HG03460 (cell line): ENCODE measurements around the gene NEK8.

ENCODE experiments used
- ATAC-seq: cut with Tn5 transposase; IDR thresholded peaks from one replicate; pipeline ENCODE4 v1.9.1; 2021; ENCODE audit not compliant: unreplicated experiment

NEK8 gene

GRCh38 chr17:28728364-28729200 is at the start of gene NEK8:
NEK8 (plus strand) TSS chr17:28728788; CDS start chr17:28728814, 26 bp downstream.
- ATAC-seq, result peak; percentile 35

DNA sequence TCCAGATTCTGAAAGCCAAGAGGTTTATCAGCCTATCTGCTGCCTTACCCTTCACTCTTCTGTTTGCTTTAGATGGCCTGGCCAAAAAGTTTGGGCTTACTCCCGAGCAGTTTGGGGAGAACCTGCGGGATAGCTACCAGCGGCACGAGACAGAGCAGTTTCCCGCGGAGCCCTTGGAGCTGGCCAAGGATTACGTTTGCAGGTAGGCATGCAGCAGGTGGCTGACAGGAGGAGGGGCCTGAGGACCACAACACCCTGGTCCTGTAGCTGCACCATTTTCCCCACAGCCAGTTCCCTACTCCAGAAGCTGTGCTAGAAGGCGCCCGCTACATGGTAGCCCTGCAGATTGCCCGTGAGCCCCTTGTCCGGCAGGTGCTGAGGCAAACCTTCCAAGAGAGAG is 45.9 kb upstream of the NEK8 start:
- ATAC-seq, result no peak

- ATAC-seq, result no peak
These were observed 43.6 kb upstream of the NEK8 start for GRCh38 chr17:28684963-28685362.

DNA sequence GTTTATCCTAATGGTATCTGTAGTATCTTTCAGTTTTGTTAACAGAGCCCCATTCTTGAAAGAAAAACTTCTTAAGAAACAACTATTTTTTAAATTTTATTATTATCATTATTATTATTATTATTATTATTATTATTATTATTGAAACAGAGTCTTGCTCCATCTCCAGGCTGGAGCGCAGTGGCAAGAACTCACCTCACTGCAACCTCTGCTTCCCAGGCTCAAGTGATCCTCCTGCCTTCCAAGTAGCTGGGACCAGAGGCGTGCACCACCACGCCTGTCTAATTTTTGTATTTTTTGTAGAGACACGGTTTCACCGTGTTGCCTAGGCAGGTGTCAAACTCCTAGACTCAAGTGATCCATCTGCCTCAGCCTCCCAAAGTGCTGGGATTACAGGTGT is 43.2 kb upstream of the NEK8 start:
- no peak for ATAC-seq

DNA sequence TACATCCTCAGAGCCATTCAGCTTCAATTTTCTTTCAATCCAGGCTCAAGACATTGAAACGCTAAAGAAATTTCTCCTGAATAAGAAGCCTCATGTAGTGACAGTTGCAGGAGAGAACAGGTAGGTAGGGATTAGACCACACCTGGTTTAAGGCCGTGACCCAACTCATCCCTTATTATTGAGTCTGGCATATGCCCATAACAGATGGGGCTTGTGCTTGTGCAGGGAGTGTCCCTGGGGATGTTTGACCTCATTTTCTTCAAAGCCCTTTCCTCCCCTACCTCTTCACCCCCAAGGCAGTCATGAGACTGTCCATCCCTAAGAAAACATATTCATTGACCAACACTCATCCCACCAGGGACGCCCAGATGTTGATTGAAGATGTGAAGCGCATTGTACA is 42.3 kb upstream of the NEK8 start:
- no peak for ATAC-seq

- ATAC-seq, result no peak
These were observed 40.1 kb upstream of the NEK8 start for GRCh38 chr17:28688481-28688880.

DNA sequence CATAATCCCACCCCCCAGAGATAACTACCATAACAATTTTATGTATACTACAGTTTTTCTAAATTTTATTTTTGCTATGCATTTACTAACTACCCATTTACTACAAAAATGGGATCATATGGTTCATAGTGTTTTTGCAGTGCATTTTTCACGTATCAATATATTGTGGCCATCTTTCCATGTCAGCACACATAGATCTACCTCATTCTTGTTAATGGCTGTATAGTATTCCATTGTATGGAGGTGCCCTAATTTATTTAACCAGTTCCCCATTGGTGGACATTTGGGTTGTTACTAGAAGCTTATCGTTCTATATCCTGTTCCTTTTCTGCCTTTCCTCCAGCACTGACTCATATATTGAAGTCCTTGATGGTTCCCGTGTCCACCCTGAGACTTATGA is 39.6 kb upstream of the NEK8 start:
- no peak for ATAC-seq

DNA sequence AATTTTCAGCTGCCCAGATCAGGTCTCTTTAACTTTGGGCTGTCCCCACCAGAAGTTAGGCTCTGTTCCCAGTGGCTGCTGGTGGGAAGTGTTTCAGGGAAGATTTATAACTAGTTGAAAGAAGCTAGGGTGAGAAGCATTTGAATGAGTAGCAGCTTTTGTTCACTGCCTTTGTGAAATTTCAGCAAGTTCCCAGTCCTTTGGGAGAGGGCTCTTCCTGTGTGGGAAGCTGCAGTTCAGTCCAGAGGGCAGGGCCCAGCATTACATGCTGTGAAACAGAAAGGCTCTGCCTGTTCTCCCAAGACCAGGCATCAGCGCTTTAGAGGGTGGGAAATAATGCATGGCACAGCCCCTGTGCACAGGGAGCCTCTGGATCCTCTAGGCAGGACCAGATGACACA is 34.7 kb upstream of the NEK8 start:
- ATAC-seq, result no peak

- ATAC-seq, result no peak
These were observed 30.2 kb upstream of the NEK8 start for GRCh38 chr17:28698253-28698941.

DNA sequence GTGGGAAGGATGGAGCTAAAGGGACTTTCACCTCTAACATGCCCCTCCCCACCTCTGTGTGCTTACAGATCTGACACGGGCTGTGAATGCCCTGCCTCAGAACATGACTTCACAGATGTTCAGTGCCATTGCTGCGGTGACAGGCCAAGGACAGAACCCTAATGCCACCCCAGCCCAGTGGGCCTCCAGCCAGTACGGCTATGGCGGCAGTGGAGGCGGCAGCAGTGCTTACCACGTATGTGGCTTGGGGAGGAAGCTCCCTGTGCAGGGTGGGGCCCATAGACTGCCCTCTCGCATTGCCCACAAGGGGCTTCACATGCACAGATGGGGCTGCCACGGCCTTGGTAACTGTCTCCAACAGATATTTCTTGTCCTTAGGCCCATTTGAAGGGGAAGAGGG is 28.3 kb upstream of the NEK8 start:
- no peak for ATAC-seq

GRCh38 chr17:28700830-28701492 is 27.6 kb upstream of the NEK8 start:
- ATAC-seq, result no peak

- no peak for ATAC-seq
These were observed 26.4 kb upstream of the NEK8 start for GRCh38 chr17:28702026-28702751.

GRCh38 chr17:28702752-28703150 is 25.8 kb upstream of the NEK8 start:
- no peak for ATAC-seq

DNA sequence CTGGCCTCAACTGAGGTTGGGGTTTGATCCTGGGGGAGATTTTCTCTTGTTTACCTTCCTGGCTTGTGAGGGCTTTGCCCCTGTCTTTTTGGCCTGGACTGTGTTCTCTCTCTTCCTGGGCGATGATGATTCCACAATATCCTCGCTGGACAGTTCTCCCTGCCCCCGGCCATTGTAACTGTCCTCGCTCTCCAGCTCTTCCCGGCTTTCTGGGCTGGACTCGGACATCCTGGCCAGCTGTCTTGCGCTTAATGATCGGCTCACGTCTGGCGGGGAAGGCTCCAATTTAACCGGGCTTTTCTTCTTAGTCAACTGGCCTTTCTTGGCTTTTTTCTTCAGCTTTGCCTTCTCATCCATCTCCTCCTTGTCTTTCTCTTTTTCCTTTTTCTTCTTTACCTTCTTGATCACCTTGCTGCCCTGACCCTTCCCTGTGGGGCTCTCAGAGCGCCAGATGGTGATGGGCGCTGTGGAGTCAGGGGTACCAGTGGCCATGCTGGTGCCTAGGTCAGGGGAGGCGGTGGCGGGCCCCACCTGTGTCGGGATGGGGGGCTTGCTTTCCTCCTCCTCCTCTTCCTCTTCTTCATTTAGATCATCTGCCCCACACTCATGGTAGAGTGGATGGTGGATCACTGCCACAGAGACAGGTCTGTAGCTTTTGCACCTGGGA is 24.9 kb upstream of the NEK8 start:
- ATAC-seq, result no peak

GRCh38 chr17:28704219-28704858 is 24.2 kb upstream of the NEK8 start:
- no peak for ATAC-seq

DNA sequence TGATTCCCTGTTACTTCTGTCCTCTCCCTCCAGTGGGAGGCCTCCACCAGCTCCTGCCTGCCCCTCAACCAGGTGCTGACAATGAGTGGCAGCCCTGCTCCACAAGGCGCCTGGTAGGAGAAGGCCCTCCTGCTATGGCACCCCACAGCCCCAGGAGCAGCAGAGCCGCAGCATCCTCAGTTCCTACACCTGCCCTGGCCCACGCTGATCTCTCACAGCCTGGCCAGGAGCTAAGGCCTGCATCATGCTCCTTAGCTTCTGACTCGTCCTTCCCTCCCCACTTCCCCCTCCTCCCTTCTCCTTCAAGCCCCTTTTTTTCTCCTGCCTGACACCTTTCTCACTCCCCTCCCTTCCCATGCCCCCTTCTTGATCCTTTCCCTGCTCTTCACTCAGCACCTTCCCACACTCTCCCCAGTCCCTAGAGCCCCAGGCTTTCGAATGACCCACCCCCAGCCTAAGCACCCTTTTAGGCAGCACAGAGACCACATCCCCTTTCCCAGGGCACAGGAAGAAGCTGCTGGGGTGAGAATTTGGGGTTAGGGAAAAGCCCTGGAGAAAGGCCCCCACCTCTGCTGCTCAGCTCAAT is 23.4 kb upstream of the NEK8 start:
- no peak for ATAC-seq

DNA sequence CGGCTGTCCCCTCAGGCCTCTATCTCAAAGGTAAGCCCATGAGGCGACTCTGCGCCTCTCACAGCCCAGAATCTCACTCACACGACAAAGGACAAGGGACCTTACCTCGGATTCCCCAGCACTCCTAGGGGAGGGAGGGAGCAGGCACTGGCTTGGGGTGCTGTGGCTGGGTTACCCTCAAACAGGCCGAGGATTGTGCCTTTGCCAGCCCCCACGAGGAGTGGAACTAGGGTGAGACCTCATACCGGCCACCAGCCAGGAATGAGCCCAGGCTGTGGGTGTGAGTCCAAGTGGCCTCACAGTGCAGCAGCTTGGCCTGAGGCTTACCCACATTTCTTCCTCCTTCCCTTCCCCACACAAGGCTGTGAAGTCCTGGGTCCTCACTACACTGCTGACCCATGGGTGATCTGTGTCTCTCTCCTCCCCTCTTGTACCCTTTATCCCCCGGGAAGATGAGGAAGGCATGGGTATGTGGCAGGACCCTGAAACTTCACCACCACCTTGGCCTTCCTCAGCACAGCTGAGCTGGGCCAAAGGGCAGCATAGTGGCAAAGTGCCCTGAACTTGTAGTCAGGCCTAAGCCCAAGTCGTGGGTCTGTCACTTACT is 22.8 kb upstream of the NEK8 start:
- ATAC-seq, result no peak

- no peak for ATAC-seq
These were observed 21.9 kb upstream of the NEK8 start for GRCh38 chr17:28706471-28707338.

- ATAC-seq, result no peak
These were observed 21.3 kb upstream of the NEK8 start for GRCh38 chr17:28707339-28707720.
